ENCODE measurements around the gene WDR1.

WDR1 gene

DNA sequence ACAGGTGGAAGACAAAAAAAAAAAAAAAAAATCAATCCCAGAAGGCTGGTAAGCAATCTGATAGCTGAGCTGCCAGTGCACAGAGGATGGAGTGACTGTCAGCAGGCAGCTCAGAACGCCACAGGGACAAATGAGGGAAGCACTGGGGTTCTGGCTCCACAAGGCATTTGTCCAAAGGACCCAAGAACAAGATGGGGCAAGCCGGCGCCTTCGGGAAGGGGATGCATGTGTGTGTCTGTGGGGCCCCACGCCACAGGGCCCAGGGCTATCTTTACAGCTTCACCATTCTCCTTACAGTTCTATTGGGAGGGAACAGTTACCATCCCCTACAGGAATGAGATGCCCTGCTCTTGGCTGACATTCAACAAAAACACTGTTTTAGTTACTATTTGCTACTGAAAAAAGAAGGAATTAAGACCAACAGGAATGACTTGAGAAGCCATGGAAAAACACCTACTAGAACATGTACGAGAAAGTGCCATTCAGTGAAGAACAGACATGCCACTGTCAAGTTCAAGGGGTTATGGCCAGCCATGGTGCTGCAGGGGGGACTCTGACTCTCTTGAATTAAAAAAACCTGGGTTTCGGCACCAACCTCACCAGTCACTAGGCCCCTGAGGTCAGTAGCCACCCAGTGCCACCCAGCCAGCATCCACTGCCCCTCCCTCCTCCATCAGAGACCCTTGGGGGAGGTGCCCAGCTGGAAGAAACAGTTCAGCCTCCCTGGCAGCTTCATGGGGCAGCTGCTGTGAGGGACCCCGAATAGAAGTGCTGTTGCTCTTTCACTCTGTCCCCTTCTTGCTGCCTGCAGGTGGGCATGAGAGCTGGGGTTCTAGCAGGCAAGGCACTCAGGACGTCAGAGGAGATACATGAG lies 18.5 kb downstream of the WDR1 start:
- no peak for DNase-seq

DNA sequence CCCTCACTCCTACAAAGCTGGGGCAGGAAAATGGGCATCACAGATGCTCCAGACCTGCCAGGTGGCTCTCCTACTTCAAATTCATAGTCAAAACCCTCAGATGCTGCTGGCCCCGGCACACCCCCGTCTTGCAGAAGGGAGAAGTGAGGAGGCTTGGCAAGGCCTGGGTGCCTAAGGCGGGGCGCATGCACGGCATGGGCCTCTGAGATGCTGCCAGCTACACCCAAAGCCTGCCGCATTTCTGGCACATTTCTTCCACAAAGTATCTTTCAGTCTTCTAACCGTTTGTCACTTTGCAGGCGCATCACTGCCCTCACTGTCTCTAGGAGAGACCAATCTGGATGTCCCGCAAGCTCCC lies 19.6 kb downstream of the WDR1 start:
- DNase-seq: no peak

DNA sequence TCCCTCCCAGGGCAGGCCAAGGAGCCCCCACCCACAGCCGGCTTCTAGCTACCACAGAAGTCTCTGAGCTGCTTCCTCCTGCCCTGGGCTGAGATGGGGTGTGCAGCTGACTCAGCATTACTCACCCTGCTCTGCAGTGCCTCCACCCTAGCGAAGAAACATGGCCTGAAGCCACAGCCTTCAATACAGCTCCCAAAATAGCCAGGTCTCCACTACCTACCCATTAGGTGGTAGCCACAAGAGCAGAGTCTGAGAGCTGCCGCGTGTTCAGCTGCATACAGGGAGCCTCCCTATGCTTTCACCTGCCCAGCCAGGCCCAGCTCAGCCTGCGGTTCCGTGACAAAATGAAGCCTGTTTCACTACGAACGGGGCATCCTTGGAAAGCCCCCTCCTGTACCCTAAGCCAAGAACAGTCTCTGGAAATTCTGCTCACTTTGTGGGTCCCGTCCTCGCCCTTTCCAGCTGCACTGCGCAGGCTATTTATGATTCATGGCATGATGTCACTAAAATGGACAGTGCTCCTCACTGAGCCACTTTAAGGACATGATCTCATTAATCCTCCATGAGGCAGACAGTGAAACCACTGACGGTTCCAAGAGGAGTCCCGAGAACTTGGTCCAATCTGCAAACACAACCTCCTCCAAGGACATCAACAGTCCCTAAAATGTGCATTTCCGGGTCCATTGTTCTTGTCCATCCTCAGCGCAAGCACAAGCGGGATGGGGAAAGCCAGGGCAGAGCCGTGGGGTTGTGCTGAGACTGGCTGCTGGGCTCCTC lies 20.2 kb downstream of the WDR1 start:
- DNase-seq: peak; percentile 87

DNA sequence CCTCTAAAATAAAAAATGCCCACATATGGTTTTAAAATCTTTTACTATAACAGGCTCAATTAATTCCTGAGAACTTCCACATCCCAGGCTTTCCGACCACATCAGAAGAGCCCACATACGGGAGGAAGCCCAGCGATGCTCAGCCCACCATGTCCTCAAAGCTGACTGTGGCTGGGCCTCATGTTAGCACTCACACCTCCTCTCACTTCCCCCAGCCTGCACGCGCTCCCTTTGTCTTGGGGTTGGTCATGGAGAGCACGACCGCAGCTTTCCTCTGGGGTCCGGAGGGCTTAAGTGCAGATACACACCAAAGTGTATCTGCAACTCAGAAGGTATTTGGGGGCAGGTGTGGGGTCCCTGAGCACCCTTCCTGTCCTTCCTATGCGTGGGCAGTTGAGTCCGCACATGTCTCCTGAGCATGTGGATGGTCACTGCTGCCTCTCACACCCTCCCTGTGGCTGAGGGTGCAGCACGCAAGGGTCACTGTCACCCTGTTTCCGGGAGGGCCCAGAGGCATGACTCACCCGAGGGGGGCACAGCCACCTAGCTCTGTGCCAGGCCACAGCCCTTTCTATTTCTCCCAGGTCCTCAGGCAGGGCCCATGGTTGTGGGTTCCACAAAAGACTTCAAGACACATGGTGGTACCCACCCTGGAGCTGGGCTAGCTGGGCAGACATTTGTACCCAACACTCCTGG lies 21.2 kb downstream of the WDR1 start:
- peak; percentile 66 for DNase-seq

DNA sequence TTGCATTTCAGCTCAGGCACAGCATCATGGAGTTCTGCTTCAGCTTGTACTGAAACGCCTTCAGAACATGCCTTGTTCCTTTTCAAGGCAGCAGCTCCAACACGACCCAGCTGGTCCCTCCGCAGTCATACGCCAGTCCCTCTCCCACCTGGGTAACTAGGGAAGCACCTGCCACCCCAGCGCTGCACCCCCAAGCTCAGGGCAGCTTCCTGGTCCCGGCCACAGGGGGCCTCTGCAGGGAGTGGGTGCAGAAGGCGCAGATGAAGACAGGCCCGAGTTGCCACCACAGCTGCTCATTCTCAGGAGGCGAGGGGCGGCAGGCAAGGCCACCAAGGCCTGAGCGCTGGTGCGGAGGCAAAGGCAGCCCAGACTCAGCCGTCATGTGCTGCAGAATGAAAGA lies 21.8 kb downstream of the WDR1 start:
- no peak for DNase-seq

DNA sequence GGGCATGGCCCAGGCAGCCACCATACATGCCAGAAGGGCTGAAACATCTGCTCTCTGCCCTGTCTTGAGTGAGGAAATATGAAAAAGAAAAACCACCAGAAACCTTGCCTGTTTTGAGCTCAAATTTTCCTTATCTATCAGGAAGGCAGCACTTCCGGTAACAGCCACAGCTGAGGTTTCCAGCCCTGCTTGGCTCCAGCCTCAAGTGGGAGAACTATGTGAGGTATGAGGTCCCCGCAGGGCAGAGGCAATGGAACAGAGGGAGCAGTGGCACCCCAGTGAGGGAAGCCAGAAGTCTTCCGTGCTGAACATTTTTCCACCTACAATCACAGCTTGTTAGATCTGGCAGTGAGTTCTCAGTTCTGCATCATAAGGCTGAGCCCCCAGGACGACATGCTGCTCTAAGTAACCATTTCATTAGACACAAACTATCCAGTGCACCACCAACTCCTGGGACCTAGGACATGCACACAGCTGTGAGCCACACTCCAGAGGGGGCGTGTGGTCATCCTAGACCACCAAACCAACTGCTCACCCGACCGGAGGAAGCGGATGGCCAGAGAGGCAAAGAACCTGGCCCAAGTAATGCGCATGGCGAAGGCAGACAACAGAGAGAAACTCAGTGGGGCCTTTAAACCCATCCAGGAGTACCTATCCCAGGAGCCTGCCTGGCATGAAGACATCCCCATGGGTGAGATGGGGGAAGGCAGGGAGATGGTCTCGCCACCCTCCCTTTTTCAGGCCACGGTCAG lies 22.6 kb downstream of the WDR1 start:
- DNase-seq: peak; percentile 69

DNA sequence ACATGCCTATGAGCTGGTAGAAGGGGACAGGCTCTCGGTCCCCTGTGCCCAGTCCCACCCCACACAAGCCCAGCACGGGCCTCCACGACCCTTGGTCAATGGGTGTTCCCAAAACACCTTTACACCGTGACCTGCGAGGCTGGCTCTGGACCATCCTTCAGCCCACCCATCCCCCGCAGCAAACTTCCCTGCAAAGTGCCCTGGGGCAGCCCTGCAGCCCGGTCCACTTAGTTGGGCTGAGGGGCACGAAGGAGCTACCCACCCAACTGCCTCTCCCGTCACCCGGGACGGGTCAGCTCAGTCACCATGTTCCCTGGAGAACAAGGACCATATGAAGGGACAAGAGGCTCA lies 23.4 kb downstream of the WDR1 start:
- DNase-seq: no peak

DNA sequence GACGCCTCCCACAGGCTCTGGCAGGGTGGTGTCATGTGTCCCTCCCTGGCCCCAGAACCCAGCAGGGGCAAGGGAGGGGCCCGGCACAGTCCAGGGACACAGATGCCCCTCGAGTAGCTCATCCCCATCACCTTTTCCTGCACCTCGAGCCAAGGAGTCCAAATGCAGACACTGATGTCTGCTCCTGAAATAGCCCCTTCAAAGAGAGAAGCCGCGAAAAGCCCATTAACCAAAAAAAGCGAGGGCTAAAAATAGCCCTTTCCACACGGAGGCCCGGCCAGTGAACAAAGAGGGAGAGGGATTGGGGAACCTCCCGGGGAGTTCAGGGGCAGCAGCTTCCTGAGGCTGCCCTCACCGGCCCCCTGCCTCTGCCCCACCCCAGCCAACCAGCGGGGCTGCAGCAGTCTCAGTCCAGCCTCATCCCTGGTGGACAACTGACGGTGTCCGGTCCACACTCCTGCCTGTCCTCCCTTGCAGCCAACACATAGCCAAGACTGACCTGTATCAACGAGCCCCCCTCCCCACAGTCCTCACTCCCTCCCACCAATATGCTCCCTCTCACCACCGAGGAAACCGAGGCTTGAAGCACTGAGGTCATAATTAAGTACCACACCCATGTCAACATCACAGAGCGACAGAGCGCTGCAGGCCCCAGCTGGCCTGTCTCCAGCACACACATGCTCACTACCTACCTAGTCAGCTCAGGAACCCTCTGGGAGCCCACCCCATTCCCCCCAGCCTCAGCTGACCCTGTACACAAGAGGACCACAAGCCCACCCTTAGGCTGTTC lies 23.9 kb downstream of the WDR1 start:
- no peak for DNase-seq

DNA sequence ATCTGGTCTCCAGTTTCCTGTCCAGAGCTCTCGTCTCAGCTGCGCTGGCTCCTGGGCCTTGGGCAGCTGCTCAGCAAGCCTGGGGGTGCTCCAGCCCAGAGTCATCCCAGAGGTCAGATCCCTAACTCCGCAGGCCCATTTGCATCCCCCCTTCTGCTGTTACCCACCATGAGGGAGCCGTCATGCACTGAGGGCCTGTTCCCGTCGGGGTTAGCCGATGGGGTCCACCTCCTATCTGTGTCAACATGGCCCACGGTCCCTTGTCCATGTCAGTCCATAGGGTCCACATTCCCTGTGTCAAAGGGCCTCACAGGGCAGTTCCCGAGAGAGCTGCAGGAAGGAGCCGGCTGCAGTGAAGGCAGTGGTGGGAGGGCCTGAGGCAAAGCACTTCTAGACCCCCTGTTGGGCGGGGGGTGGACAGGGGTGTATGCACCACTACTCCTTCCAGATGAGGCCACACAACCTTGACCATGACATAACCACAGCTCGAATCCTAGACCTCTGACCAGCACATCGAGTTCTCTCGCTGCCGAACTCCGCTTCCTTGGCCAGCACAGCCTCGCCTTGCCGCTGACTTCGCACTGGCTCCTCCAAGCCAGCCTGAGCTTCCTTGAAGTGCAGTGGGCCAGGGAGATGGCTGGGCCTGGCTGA lies 24.9 kb downstream of the WDR1 start:
- no peak for DNase-seq

DNA sequence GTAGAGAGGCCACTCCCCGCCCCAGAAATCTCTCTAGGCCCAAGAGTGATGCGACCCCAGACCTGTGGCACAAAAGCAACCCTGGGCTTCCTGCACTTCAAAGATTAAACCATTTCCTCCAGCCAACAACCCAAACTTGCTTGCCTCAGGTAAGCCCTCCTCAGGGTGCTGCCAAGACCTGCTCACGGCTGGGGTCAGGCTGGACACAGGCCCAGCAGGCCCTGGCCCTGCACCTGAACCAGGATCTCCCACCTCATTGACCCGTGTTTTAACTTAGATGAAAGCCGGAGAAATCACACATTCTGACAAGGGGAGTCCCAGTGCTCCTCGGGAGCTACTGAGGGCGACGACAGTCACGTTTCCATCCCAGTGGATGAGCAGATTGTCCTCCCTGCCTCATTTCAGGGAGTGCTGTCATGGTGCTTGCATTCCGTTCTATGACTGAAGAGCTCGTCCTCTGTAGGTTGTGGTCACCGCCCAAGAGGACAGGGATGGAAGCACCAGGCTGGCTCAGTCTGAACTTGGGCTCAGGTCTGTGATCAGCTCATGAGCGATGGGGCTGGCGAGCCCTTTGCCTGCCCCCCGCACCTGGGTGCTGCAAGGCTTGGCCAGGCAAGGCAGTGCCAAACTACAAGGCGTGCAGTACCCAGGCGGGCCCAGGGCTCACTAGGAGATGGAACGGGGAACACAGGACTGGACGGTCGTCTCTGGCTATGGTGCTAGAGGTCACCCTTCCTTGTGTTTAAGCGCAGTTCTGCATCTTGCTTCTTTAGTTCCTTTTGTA lies 25.9 kb downstream of the WDR1 start:
- DNase-seq: no peak

DNA sequence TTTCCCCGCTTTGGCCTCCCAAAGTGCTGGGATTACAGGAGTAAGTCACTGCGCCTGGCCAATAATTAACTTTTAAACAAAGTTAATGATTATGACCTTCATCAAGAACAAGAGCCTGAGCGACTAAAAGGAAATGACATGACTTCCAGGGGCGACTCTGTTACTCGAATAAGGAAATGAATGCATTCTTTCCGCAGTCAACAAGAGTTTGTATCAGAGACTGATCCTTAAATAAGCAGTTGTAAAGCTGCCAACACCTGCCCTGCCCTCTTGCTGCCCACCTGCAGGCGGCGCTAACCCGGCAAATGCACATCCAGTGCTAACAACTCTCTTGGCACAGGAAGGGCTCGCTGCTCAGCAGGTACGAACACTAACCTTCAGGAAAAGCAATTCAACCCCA lies 27.3 kb downstream of the WDR1 start:
- DNase-seq: no peak

DNA sequence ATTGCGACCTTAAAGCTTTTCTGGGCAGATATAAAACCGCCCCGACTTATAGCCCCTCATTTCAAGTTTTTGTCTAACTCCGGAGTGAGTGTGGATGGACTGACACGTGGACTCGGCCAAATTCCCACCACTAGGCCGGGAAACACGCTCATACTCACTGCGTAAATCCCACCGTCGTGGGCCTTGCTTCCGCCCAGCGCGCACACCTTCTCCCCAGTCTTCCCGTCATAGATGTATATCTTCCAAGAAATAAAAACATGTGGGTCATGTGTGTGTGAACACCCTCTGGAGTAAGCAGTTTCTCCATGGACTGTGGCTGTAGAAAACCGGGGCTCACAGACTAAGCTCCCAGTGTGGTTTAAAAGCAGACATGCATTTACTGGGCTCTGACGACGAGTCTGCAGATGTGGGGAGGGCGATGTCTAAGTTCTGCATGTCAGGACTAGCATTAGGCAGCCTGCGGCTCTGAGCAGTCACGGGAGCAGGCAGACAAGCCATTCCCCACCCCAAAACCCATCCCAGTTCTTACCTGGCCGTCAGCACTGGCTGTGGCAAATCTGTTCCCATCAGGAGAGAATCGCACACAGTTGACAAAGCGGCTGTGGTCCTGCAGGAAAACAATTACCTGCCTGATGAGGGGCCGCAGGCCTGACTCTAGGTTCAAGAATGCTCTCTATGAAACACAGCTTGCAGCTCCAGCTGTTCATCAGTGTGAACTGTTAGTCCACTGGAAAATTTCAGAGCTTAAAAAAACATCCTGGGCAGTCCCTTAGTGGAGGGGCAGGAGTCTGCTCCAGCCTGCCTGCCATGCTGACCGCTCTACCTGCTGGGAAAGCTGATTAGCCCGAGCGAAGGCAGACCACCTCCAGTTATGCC lies 28.2 kb downstream of the WDR1 start:
- no peak for DNase-seq

DNA sequence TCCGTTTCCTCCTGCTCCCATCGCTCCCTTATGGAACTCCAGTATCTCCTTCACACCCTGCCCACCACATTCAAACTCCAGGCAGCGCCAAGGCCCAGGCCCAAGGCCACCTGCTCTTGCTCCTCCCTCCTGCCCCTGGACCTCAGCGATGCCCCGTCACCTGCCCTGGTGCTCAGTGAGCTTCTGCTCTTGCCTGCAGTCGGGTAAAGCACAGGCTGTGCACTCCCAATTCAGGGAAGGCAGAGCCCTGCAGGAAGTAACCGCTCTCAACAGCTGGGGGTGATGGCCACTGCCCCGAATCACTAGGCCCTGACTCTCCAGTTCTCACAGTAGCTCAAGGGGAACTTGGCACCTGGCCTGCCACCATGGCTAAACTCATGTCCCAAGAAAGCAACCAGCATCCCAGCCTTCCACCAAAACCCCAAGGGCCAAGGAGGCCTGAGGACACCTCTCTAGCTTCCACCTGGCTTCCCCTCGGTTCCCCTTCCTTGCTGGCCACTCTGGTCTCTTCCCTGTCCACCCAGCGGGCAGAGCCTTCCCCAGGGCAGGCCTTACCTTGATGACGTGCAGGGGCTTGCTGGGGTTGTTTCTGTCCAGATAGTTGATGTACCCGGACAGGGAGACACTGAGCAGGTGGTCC lies 29.3 kb downstream of the WDR1 start:
- DNase-seq: no peak

DNA sequence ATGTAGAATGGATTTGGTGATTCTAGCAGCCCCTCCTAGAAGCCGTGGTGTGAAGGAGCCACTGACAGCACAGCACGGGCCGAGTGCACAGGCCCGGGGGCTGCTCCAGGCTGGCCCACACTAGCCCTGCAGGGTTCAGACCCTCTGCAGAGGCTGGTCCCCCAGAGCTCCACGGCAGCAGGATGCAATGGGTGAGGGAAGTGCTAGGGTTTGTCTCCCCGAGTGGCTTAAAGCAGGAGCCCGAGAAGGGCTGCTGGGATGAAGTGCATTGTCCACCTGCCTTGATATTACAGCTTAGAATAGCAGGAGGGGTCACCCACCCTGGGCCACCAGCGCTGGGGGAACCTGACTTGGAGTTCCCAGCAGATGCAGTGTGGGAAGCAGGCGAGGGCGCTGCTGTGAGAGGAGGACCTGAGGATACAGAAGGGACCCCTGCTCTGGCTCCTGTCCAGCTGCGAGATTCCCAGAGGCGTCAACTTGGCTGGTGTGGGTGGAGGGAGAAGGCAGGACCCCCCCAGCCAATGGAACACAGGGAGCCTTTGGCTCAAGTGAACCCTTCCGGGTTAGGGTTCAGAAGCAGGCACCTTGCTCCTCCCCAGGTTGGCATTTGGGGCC lies 30.0 kb downstream of the WDR1 start:
- no peak for DNase-seq

DNA sequence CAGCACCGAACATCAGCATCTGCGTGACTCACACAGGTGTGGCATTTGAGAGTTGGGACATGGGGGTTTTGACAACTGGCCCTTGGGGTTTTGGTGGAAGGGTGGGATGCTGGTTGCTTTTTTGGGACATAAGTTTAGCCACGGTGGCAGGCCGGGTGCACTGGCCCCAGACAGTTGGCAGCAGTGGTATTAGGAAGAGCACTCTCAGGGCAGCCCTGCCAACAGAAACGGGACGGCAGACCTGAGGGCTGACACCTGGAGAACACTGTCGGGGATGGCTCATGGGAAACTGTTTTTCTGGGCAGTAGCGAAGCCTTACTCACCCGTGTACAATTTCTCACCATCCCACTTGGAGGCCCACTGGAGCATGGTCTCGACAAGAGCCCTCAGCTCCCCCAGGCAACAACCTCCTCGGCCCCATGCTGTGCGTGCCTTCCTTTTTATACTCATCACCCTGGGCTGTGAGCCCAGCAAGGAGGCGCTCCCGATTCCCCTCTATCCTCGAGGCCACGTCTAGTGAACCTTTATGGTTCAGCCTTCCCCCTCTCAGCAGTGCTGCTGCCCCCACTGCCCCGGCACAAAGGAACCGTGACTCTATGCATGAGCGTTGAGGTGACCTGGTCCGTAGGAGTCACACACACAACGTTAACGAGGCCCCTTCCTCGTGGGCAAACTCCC lies 30.6 kb downstream of the WDR1 start:
- no peak for DNase-seq

DNA sequence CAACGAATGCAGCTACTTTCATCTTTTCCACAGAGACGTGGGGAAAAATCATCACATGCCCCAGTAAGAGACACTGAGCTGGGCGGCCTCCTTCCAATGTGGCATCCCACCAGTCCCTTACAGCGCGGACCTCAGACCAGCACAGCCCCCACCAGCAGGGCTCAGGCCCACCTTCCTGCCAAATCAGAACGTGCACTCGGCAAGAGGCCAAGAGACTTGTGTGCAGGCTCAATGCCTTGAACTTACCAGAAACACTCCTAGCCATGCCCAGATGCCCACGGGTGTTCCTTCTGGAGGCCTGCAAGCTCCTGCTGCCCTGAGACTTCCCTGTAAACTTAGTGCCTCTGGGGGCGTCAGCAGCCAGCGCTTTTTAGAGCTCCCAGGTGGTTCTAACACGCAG lies 31.2 kb downstream of the WDR1 start:
- DNase-seq: peak; percentile 12

DNA sequence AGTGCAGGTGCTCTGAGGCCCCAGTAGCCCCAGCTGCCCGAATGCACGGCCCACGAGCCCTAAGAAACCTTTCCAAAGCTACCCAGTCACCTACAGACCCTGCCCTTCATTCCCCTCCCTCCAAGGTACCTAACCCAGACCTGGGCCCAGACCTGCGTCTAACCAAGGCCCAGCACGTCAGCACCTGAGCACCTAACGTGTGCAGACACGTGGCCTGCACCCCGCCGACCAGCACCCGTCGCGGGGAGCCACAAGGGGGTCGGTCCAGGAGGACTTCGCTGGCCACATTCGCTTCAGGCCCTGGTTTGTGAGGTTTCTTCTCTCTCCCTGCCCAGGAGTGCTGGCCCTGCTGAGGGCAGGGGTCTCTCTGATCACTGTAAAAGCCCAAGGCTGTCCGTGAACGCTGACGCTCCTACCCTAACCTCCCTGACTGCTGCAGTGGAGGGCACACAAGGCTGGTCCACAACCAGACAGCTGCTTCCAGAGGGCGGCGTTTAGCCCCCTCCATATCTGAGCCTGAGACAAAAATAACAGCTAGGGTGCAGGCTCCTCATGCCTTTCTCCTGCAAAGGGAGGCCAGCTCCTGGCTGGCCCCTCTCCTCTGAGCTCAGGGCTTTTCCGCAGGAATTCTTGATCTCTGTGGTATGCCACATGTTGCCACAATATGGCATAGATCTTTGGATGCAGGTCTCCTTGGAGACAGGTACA lies 31.8 kb downstream of the WDR1 start:
- DNase-seq: peak; percentile 19
